Memory B cell (primary cell): ENCODE data around the gene SRP54.
"Not testable (repeated sequence)": the region's sequence is repeated elsewhere in the genome, so short reads cannot be mapped to it uniquely, and the experiment has no call there.

Experiments
- ATAC-seq: fragments of 150-1000 bp; cut with Tn5 transposase; 2 replicates; pipeline ENCODE4 v1.10.0; 2021; ENCODE audit warnings: low read depth, mild to moderate bottlenecking, moderate library complexity
- DNase-seq, 2 donors: peaks; one replicate each; pipeline ENCODE4 v3.0.0; 2022; ENCODE audit warnings: low spot score in 2 of 2
- H3K27ac Mint-ChIP-seq: one replicate; pipeline ENCODE4 v1.8.0; 2022; ENCODE audit warnings: mild to moderate bottlenecking, moderate library complexity, mixed read lengths
- H3K27me3 Mint-ChIP-seq: one replicate; pipeline ENCODE4 v1.8.0; 2022; ENCODE audit warnings: mixed read lengths
- H3K36me3 Mint-ChIP-seq: one replicate; pipeline ENCODE4 v1.8.0; 2022; ENCODE audit warnings: mild to moderate bottlenecking, mixed read lengths
- H3K4me1 Mint-ChIP-seq: one replicate; pipeline ENCODE4 v1.8.0; 2022; ENCODE audit warnings: mixed read lengths
- H3K4me3 Mint-ChIP-seq: one replicate; pipeline ENCODE4 v1.8.0; 2022; ENCODE audit warnings: mild to moderate bottlenecking, moderate library complexity, mixed read lengths
- H3K9me3 Mint-ChIP-seq: one replicate; pipeline ENCODE4 v1.8.0; 2022; ENCODE audit warnings: mixed read lengths

Gene SRP54

GRCh38 chr14:35046048-35046750, 63.4 kb downstream of the SRP54 start, which contains the start of gene FAM177A1:
FAM177A1 (plus strand) TSS chr14:35046272; CDS start chr14:35046464, 192 bp downstream.
- Mint-ChIP-seq H3K36me3 (no peaks in the 10 kb centered on the region), H3K27me3 (no peaks in the 10 kb centered on the region), H3K4me3 (peak within 1 kb of the TSS; percentile 97), H3K9me3 (no peaks in the 10 kb centered on the region), H3K4me1 (peaks cover 14% of the 10 kb centered on the region), H3K27ac (peak within 1 kb of the TSS; percentile 99)
- ATAC-seq: peak; percentile 84
- DNase-seq: peak; percentile 93 to 97

- ATAC-seq: peak; percentile 5
Observed at GRCh38 chr14:35046751-35047536, 64.2 kb downstream of the SRP54 start.

GRCh38 chr14:35047976-35048513, 65.3 kb downstream of the SRP54 start:
- Mint-ChIP-seq H3K4me1 (peaks cover 12% of the 10 kb centered on the region), H3K27ac (peak overlapping the region; percentile 35), H3K4me3 (peak overlapping the region; percentile 33), H3K9me3 (no peaks in the 10 kb centered on the region), H3K27me3 (no peaks in the 10 kb centered on the region), H3K36me3 (peaks cover under 1% of the 10 kb centered on the region)
- no peak for DNase-seq
- ATAC-seq: no peak

More at GRCh38 chr14:35046751-35047536, 64.2 kb downstream of the SRP54 start:
- peak overlapping the region; percentile 97 for H3K4me3 Mint-ChIP-seq
- peaks cover 14% of the 10 kb centered on the region for H3K4me1 Mint-ChIP-seq
- no peaks in the 10 kb centered on the region for H3K9me3 Mint-ChIP-seq
- peak in 1 of 2 donors; percentile 49 for DNase-seq
- no peaks in the 10 kb centered on the region for H3K36me3 Mint-ChIP-seq
- H3K27me3 Mint-ChIP-seq: no peaks in the 10 kb centered on the region
- peak overlapping the region; percentile 99 for H3K27ac Mint-ChIP-seq

GRCh38 chr14:35050652-35051051, 67.9 kb downstream of the SRP54 start:
- DNase-seq (no peak), ATAC-seq (no peak)
- H3K4me3 Mint-ChIP-seq: no peak overlapping the region
- no peaks in the 10 kb centered on the region for H3K27me3 Mint-ChIP-seq
- peaks cover 6% of the 10 kb centered on the region for H3K4me1 Mint-ChIP-seq
- H3K9me3 Mint-ChIP-seq: no peaks in the 10 kb centered on the region
- H3K36me3 Mint-ChIP-seq: peaks cover 2% of the 10 kb centered on the region
- H3K27ac Mint-ChIP-seq: no peak overlapping the region

- Mint-ChIP-seq H3K36me3 (peaks cover 4% of the 10 kb centered on the region), H3K4me3 (no peak overlapping the region), H3K27me3 (no peaks in the 10 kb centered on the region), H3K4me1 (peaks cover 6% of the 10 kb centered on the region), H3K9me3 (no peaks in the 10 kb centered on the region), H3K27ac (no peak overlapping the region)
- DNase-seq: no peak
- no peak for ATAC-seq
Observed at GRCh38 chr14:35051796-35052195, 69.0 kb downstream of the SRP54 start.

- DNase-seq (no peak), ATAC-seq (no peak)
- Mint-ChIP-seq H3K27ac (no peak overlapping the region), H3K4me1 (peaks cover 8% of the 10 kb centered on the region), H3K36me3 (peaks cover 8% of the 10 kb centered on the region), H3K4me3 (no peak overlapping the region), H3K9me3 (no peaks in the 10 kb centered on the region), H3K27me3 (no peaks in the 10 kb centered on the region)
Observed at GRCh38 chr14:35052637-35053036, 69.8 kb downstream of the SRP54 start.

GRCh38 chr14:35061113-35061791, 78.5 kb downstream of the SRP54 start:
- not testable (repeated sequence) for DNase-seq, ATAC-seq, H3K4me1 Mint-ChIP-seq, H3K27me3 Mint-ChIP-seq, H3K4me3 Mint-ChIP-seq, H3K9me3 Mint-ChIP-seq, H3K27ac Mint-ChIP-seq
- peaks cover 25% of the 10 kb centered on the region for H3K36me3 Mint-ChIP-seq

- not testable (repeated sequence) for H3K4me1 Mint-ChIP-seq, H3K9me3 Mint-ChIP-seq, ATAC-seq, H3K27me3 Mint-ChIP-seq, DNase-seq, H3K4me3 Mint-ChIP-seq, H3K27ac Mint-ChIP-seq
- peaks cover 20% of the 10 kb centered on the region for H3K36me3 Mint-ChIP-seq
Observed at GRCh38 chr14:35065731-35066130, 82.9 kb downstream of the SRP54 start.

GRCh38 chr14:35068238-35069012, 85.6 kb downstream of the SRP54 start:
- Mint-ChIP-seq H3K4me1 (peaks cover 2% of the 10 kb centered on the region), H3K36me3 (peaks cover 23% of the 10 kb centered on the region)

GRCh38 chr14:35072226-35072625, 89.4 kb downstream of the SRP54 start:
- Mint-ChIP-seq H3K36me3 (peaks cover 31% of the 10 kb centered on the region), H3K27me3 (no peaks in the 10 kb centered on the region), H3K27ac (no peak overlapping the region), H3K4me1 (peaks cover 2% of the 10 kb centered on the region), H3K4me3 (no peak overlapping the region), H3K9me3 (no peaks in the 10 kb centered on the region)
- ATAC-seq (no peak), DNase-seq (no peak)

More at GRCh38 chr14:35068238-35069012, 85.6 kb downstream of the SRP54 start:
- Mint-ChIP-seq H3K27ac (no peak overlapping the region), H3K27me3 (no peaks in the 10 kb centered on the region), H3K4me3 (no peak overlapping the region), H3K9me3 (no peaks in the 10 kb centered on the region)
- ATAC-seq (no peak), DNase-seq (no peak)

- no peak overlapping the region for H3K4me3 Mint-ChIP-seq
- DNase-seq (no peak), ATAC-seq (no peak)
- no peaks in the 10 kb centered on the region for H3K27me3 Mint-ChIP-seq
- peaks cover 2% of the 10 kb centered on the region for H3K4me1 Mint-ChIP-seq
- no peak overlapping the region for H3K27ac Mint-ChIP-seq
- peaks cover 20% of the 10 kb centered on the region for H3K36me3 Mint-ChIP-seq
- H3K9me3 Mint-ChIP-seq: no peaks in the 10 kb centered on the region
Observed at GRCh38 chr14:35073486-35073885, 90.7 kb downstream of the SRP54 start.

- H3K27me3 Mint-ChIP-seq: no peaks in the 10 kb centered on the region
- ATAC-seq (no peak), DNase-seq (no peak)
- no peak overlapping the region for H3K27ac Mint-ChIP-seq
- no peaks in the 10 kb centered on the region for H3K9me3 Mint-ChIP-seq
- no peaks in the 10 kb centered on the region for H3K4me1 Mint-ChIP-seq
- H3K4me3 Mint-ChIP-seq: no peak overlapping the region
- peaks cover 15% of the 10 kb centered on the region for H3K36me3 Mint-ChIP-seq
Observed at GRCh38 chr14:35078082-35078481, 95.3 kb downstream of the SRP54 start.
